HG03095 (cell line): ENCODE measurements around the gene GDF15.
"Not testable (repeated sequence)": the region's sequence is repeated elsewhere in the genome, so short reads cannot be mapped to it uniquely, and the experiment has no call there.

Experiments
- ATAC-seq: cut with Tn5 transposase; IDR thresholded peaks from one replicate; pipeline ENCODE4 v1.9.1; 2021; ENCODE audit warnings: moderate library complexity; ENCODE audit not compliant: unreplicated experiment

The GDF15 gene

DNA sequence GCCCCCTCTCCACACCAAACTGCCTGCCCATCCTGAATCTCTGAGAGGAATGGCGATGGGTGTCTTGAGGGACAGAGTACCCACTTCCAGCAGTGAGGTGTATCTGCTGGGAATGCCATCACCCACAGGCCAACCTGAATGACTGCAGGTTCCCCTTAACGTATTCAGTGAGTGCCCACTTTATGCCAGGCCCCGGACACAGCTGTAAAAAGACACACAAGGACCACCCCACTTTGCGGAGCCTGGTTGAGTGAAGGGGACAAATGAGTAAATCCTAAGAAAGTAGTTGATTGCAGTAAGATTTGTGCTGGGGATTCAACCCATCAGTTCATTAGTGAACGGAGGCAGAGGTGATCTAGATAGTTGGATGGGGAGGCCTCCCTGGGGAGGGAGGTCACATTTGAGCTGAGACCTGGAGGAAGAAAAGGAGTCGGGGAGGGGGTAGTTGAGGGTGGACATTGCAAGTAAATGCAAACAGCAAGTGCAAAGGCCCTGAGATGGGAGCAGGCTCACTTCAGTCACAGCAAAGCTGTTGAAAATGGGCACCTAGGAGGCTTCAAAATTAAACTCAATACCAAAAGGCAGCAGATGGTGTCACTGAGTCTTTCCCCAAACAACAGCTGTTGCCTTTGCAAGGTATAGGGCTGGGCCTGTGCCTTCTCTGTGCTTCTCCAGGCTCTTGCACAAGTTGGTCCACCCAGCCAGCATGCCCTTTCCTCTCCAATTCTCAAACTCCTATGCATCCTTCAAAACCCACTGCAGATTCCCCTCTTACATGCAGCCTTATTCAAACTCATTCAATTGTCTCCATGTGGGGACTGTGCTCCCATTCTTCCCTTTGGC is 4.3 kb downstream of the GDF15 start:
- ATAC-seq, result no peak

DNA sequence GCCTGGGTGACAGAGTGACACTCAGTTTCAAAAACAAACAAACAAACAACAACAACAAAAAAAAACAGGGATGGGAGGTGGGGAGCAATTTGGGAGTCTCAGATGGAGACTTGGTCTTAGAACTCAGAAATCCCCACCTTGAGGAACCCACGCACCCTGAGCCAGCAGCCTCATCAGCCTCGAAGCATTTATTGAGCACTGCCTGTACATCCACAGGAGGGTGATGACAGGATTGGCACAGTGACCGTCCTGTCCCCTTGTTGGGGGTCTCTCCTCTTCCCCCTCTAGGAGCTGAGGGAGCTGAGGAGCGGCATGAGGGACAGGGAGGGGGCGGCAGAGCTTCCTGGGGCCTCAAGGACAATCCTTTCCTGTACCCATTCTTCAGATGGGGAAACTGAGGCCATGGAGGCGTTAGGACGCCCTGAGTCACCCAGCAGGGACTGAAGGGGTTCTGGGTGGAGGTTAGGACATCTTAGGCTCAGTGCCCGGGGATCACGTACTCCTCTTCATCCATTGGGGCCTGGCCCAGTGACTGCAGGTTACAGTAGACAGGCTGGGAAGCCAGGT is 5.6 kb downstream of the GDF15 start:
- no peak for ATAC-seq

DNA sequence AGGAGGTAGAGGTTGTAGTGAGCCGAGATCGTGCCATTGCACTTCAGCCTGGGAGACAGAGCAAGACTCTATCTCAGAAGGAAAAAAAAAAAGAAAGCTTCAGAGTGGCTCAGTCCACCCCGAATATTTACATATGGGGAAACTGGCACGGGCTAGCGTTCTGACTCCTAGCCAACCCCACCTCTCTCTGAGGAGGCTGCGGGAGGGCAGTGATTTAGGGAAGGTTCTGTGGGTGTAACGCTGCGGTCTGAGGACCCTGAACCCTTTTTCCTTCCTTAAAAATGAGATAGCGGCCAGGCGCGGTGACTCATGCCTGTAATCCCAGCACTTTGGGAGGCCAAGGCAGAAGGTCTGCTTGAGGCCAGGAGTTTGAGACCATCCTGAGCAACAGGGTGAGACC is 6.5 kb downstream of the GDF15 start:
- ATAC-seq, result no peak

DNA sequence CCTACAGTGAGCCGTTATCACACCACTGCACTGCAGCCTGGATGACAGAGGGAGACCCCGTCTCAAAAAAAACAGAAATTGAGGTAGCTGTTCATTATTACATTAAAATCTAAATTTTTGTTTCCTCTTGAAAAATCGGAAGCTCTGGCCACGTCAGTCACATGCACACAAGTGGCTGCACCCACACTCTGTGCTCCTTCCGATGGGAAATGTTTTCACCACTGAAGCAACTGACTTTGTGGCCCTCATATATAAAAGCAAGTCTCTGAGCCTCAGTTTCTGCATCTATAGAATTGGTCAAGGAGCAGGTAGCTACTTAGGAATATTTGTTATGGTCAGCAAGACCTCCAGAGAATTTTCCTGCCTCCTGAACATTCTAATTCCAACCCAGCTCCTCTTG is 7.0 kb downstream of the GDF15 start:
- no peak for ATAC-seq

DNA sequence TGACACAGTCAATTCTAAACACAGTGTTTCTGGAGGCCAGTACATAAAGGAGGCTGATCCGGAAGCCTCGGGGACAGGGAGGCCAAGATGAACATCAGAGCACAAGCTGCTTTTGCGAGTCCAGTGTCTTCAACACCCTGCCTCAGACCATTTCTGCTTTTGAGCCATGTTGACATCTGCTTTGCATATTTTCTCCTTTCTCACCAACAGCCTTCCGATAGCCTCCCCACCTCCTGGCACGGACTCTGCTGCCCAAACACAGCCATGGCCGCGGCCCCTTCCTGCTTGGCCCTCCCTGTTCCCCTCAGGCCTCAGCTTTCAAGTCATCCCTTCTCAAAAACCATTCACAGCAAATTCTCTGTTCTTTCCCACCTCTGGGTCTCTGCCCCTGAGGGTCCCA is 7.9 kb downstream of the GDF15 start:
- no peak for ATAC-seq

DNA sequence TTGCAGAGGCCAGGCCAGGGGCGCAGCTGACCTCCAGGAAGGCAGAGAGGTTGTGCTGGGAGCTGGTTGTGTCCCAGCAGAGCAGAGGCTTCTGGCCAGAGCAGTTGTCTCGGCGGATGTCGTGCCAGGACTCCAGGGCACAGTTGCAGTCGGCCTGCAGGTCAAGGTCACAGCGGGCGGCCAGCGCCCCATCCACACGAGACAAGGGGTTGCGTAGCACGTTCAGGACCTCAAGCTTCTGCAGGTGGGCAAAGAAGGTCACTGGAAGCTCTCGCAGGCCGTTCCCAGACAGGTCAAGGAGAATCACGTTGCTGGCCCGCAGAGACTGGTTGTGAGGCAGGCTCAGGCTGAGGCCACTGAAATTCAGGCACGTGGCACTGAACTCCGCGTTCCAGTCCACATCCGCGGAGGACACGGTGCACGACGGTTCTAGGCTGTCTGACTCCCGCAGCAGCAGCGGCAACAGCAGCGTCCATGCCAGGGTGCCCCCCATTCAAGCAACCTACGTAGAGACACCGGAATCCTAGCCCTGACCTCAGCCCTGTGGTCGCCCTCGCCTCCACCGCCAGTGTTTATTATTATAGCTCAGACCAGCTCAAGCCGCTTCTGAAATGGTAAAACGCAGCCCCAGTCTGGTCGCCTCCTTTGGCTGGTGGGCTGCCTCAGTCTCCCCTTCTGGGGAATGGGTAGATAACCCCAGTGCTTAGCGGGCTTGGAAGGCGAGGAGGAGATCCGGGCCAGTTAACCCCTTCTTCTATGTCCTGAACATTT is 10.7 kb downstream of the GDF15 start:
- no peak for ATAC-seq

DNA sequence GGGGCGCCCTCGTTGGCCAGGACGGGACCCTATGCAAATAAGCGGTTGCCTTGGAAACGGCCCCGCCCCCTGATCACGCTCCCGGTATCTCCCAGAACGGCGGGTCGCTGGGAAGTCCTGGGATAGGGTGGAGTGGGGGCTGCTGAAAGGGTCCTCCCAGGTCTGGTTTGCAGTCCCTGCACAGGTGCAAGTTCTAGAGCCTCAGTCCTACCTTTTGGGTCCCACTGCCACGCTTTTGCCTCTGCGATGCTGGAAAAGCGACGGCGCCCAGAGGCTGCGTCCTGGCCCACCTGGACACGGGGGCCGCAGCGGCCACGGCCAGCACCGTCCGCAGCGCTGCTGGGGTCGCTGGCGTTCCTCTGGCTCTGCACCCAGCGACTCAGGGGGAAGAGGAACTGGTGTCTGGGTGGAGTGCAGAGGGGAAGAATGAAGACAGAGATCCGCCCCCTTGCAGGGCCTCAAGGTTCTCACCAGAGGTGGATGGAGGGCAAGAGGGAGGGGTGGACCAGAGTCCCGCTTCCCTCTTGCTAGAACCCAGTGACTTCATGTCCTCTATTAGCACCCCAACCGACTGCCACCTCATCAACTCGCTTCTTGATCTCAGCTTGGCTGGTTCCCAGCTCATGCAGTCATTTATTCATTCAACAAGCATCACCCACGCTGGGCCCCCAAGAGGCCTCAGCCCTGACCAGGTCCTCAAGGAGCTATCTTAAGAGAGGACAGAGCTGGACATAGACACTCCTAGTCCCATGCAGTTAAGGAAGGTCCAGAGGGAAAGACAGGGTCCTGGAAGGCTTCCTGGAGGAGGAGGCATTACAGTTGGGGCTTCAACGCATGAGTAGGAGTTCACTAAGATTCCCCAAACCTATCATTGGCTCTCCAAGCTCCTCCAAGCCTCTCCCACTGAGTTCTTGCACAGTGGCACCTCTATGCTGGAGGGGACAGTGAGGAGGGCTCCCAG is 11.6 kb downstream of the GDF15 start, which contains the start of gene LRRC25:
LRRC25 (minus strand) TSS at position 381 of the 961 bp plus-strand sequence. CDS start 659 bp downstream, outside the sequence.
- ATAC-seq, result no peak

DNA sequence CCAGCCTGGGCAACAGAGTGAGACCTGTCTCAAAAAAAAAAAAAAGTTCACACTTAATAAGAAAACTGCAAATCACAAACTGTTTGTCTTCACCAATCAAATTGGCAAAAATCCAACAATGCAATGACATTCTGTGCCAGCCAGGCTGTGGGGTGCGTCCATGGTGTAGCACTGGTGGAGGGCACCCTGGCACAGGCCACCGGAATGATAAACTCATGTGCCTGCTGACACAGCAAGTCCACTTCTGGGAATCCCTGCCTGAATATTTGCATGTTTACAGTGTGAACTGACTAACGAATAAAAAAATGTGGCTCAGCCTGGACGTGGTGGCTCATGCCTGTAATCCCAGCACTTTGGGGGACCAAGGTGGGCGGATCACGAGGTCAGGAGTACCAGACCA is 13.1 kb downstream of the GDF15 start:
- ATAC-seq, result no peak

DNA sequence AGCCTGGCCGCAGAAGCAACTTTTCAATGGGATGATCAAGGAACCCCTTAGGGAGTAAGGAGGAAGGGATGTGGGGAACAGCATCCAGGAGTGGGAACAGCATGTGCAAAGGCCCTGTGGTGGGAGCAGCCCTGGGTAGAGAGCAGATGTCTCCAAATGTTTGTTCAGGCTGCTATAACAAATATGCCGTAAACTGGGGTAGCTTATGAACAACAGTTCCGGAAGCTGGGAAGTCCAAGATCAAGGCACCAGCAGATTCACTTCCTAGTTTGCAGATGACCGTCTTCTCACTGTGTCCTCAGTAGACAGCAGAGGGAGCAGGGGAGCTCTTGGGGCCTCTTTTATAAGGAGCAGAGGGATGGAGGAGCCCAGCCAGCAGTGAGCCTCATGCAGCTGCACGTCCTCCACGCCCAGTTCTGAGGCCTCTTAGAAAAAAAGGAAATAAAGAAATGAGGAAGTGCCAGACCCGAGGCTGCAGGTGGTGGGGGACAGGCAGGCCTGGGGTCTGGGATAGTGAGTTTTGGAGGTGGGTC is 15.7 kb downstream of the GDF15 start:
- ATAC-seq, result no peak

DNA sequence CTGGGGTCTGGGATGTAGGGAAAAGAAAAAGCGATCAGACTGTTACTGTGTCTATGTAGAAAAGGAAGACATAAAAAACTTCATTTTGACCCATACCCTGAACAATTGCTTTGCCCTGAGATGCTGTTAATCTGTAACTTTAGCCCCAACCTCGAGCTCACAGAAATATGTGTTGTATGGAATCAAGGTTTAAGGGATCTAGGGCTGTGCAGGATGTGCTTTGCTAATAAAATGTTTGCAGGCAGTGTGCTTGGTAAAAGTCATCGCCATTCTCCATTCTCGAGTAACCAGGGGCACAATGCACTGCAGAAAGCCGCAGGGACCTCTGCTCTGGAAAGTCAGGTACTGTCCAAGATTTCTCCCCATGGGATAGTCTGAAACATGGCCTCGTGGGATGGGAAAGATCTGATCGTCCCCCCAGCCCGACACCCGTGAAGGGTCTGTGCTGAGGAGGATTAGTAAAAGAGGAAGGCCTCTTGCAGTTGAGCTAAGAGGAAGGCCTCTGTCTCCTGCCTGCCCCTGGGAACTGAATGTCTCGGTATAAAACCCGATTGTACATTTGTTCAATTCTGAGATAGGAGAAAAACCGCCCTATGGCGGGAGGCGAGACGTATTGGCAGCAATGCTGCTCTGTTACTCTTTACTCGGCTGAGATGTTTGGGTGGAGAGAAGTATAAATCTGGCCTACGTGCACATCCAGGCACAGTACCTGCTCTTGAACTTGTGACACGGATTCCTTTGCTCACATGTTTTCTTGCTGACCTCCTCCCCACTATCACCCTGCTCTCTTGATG is 16.7 kb downstream of the GDF15 start:
- not testable (repeated sequence) for ATAC-seq

DNA sequence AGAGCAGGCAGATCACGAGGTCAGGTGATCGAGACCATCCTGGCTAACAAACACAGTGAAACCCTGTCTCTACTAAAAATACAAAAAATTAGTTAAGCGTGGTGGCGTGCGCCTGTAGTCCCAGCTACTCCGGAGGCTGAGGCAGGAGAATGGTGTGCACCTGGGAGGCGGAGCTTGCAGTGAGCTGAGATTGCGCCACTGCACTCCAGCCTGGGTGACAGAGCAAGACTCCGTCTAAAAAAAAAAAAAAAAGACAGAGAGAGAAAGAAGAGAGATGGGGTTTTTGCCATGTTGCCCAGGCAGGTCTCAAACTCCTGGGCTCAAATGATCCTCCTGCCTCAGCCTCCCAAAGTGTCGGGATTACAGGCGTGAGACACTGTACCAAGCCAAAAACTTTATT is 19.8 kb downstream of the GDF15 start:
- not testable (repeated sequence) for ATAC-seq

DNA sequence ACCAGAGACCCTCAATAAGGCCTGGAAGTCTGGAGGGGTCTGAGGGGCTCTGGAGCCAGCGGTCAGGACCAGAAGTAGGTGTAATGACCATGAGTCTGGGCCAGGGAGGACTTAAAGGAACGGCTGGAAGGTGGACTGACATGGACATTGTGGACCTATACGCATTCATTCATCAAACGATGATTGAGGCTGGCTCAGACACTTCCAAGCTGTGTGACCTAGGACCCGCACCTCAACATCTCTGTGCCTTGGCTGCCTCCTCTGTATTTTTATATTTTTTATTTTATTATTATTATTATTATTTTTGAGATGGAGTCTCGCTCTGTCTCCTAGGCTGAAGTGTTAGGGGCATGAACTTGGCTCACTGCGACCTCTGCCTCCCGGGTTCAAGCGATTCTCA is 20.8 kb downstream of the GDF15 start:
- no peak for ATAC-seq

DNA sequence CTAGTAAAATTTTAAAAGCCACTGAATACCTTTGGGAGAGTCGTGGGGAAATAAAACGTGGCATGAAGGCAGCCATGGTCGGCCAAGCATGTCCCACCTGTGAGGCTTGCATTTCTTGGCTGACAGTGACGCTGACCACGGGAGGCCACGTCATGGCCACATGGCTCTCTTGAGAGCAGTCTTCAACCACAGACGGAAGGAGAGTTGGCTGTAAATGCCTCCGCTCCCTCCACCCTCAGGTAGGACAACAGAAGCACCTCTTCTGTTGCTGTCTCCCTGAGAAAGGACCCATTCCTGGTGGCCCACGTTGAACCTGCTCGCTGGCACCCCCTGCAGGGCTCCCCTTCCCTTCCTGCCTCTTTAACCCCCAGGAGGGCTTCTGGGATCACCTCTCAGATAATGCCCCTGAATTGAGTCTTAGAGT is 22.1 kb downstream of the GDF15 start:
- no peak for ATAC-seq

DNA sequence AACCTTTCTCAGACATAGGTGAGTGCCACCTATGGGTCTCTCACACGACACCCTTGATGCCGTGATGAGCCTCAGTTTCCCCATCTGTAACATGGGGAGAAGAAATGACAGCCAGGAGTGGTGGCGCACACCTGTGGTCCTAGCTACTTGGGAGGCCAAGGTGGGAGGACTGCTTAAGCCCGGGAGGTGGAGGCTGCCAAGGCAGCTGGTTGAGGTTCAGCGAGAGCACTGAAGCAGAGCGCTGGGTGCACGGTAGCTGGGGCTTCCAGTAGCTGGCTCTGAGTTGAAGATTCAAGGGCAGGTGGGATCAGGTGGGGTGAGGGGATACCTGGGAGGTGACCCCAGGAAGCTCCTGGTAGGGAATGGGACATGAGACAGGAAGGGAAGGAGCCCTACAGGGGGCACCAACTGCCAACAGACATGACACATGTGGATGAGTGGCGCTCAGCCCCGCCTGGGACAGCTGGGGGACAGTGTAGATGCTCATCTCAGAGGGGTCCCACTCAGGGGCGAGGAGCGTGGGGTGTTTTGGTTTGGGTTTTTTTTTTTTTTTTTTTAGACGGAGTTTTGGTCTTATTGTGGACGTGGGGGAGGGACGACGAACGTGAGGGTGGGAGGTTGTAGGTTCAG is 26.8 kb downstream of the GDF15 start:
- ATAC-seq, result no peak

DNA sequence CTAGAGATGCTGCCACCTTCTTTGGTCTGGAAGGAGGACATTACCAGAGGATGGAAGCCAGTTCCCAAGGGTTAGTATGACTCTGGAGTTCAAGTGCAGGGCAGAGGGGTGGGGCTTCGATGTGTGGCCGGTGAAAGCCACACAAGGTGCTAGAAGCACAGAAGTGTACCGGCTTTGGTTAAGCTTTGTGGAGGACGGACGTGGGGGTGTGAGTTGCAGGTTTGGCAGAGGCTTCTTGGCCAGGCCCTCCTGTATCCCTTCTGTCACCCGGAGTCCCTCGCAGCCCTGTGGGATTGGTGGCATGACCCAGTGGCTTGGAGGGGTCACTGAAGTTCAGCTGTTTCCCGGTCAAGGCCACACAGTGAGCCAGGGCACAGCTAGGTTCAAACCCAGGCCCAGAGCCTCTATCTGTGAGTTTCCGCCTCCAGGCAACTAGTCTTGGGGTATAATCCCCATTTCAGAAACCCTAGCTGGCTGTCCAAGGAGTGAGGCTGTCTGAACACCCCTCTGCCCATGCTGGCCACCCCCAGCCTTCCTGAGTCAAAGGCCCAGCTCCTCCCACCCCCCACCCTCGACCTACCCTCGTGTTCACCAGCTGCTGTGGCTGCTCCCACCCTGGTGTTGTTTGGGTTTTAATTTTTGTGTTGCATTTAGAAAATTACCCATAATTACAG is 28.7 kb downstream of the GDF15 start:
- no peak for ATAC-seq

DNA sequence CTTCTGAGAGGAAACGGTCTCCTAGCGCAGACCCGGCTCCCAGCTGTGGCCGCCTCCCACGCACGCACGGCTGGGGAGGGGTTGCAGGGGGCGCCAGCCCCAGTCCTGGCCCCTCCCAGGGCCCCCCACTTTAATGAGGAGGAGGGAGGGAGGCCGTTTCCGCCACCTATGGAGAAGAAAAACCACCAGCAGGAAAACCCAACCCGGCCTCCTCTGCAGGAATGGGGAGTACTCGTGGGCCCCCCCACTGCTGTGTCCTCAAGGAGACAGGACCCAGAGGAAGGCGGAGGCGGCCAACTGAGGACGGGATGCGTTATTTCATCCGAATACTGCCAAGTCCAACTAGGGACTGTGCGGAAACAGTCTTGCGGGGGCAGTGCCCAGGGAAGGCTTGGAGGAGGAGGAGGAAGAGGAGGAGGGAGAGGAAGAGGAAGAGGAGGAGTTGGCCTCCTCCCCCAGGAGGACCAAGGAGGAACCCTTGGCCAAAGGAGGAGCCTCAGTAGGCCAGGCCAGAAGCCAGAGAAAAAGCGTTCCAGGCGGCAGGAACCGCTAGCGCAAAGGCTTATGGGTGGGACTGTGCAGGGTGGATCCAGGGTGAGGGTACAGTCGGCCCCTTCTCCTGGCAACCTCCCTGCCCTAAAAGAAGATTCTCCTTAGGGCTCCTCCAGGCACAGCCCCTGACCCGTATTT is 29.4 kb downstream of the GDF15 start:
- ATAC-seq, result no peak

DNA sequence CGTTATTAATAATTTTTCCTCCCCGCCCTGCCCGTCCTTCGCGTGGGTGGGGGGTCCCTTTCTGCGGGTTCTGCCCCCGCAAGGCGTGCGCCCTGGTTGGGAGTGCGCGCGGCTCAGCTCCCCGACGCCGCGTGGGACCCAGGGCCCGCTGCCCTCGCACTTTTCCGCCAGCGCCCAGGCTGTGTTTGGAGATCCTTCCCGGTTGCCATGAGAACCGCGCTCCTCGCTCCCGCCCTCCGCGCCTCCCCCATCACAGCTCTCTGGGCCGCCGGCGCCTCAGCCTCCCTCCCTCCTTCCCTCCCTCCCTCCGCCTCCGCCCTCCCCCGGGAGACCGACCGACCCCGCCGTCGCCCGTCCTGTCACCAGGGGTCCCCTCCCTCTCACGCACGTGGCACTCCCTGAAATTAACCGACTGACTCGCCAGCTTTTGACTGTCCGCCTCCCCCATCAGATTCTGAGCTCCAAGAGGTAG is 30.9 kb downstream of the GDF15 start:
- no peak for ATAC-seq
